ENCODE measurements around the gene HTT-AS.

Gene HTT-AS

DNA sequence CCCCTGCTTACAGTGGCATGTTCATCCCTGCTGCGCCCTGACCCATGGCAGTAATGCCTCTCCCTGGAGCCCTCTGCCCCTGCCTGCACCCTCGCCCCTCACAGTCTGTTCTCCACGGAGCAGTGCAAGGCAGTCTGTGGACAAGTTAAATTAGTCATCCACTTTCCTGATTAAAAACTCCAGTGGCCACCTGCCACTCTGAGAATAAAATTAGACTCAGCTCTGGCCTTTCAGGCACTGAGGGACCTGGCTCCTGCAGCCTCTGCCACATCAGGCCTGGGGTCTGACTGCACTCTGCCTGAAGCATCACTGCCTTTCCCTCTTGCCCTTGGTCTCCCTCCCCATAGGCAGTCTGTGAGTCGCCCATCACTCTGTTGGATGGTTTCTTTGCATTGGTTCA, 57.4 kb downstream of the HTT-AS start:
- no peak overlapping the region for H3K27ac ChIP-seq (ENCODE audit: low read length)
- H3K36me3 ChIP-seq (replicated peaks; ENCODE audit: low read depth, low read length) = no peaks in the 10 kb centered on the region
- no peaks in the 10 kb centered on the region for H4K20me1 ChIP-seq (ENCODE audit: insufficient read depth, low read length)
- H3K4me1 ChIP-seq (ENCODE audit: low read length) = peaks cover 43% of the 10 kb centered on the region
- no peak overlapping the region for H3K4me2 ChIP-seq (ENCODE audit: low read length)
- H3K4me3 ChIP-seq (ENCODE audit: low read length) = no peak overlapping the region
- H3K9ac ChIP-seq (ENCODE audit: low read length) = no peak overlapping the region
- H3K9me3 ChIP-seq (ENCODE audit: insufficient read depth, low read length) = no peaks in the 10 kb centered on the region
- TF ChIP-seq, protein P1, sequence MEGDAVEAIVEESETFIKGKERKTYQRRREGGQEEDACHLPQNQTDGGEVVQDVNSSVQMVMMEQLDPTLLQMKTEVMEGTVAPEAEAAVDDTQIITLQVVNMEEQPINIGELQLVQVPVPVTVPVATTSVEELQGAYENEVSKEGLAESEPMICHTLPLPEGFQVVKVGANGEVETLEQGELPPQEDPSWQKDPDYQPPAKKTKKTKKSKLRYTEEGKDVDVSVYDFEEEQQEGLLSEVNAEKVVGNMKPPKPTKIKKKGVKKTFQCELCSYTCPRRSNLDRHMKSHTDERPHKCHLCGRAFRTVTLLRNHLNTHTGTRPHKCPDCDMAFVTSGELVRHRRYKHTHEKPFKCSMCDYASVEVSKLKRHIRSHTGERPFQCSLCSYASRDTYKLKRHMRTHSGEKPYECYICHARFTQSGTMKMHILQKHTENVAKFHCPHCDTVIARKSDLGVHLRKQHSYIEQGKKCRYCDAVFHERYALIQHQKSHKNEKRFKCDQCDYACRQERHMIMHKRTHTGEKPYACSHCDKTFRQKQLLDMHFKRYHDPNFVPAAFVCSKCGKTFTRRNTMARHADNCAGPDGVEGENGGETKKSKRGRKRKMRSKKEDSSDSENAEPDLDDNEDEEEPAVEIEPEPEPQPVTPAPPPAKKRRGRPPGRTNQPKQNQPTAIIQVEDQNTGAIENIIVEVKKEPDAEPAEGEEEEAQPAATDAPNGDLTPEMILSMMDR (IDR thresholded peaks at IDR 0.05; ENCODE audit: low read depth, low read length) = no peak
- TF ChIP-seq EZH2phosphoT487 (IDR thresholded peaks at IDR 0.05; ENCODE audit: low read depth) = no peak
- H3K27me3 ChIP-seq (ENCODE audit: low read depth, low read length) = peaks cover 55% of the 10 kb centered on the region
- no peak overlapping the region for H2AFZ ChIP-seq (ENCODE audit: low read depth, low read length)
- no peaks in the 10 kb centered on the region for H3K79me2 ChIP-seq (ENCODE audit: low read length)

DNA sequence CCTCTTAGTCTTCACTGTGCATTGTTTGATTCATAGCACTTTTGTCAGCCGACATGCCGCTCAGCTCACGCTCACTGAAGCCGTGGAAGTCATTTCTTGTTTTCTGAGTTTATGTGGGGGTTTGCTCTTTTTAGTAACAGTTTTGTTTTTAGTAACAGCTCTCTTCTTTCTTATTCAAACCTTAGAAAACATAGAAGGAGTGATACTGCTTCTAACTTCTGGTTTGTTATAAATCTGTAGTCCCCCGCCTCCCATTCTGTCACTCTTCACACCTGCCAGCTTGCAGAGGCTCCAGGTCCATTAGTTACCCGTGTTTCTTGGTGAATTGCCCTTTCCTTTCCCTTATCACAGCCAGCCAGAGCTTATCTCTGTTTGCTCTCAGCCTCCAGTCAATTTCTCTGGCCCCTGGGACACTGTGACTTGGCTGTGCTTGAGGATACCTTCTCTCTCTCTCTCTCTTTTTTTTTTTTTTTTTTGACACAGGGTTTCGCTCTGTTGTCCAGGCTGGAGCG, 60.4 kb downstream of the HTT-AS start:
- no peaks in the 10 kb centered on the region for H4K20me1 ChIP-seq (ENCODE audit: insufficient read depth, low read length)
- no peaks in the 10 kb centered on the region for H3K36me3 ChIP-seq (replicated peaks; ENCODE audit: low read depth, low read length)
- H3K27ac ChIP-seq (ENCODE audit: low read length) = no peak overlapping the region
- H3K4me3 ChIP-seq (ENCODE audit: low read length) = peak overlapping the region; percentile 20
- no peaks in the 10 kb centered on the region for H3K9me3 ChIP-seq (ENCODE audit: insufficient read depth, low read length)
- H3K4me1 ChIP-seq (ENCODE audit: low read length) = peaks cover 18% of the 10 kb centered on the region
- H3K27me3 ChIP-seq (ENCODE audit: low read depth, low read length) = peaks cover 62% of the 10 kb centered on the region
- H3K9ac ChIP-seq (ENCODE audit: low read length) = no peak overlapping the region
- TF ChIP-seq, protein P1 (IDR thresholded peaks at IDR 0.05; ENCODE audit: low read depth, low read length) = no peak
- no peak for TF ChIP-seq EZH2phosphoT487 (IDR thresholded peaks at IDR 0.05; ENCODE audit: low read depth)
- H3K4me2 ChIP-seq (ENCODE audit: low read length) = peak overlapping the region; percentile 52
- H2AFZ ChIP-seq (ENCODE audit: low read depth, low read length) = no peak overlapping the region
- no peaks in the 10 kb centered on the region for H3K79me2 ChIP-seq (ENCODE audit: low read length)
